ENCODE data around the gene ATP5PD.
A peak's percentile ranks its signal among the peaks of the same experiment; 100 is the strongest.

ATP5PD gene

DNA sequence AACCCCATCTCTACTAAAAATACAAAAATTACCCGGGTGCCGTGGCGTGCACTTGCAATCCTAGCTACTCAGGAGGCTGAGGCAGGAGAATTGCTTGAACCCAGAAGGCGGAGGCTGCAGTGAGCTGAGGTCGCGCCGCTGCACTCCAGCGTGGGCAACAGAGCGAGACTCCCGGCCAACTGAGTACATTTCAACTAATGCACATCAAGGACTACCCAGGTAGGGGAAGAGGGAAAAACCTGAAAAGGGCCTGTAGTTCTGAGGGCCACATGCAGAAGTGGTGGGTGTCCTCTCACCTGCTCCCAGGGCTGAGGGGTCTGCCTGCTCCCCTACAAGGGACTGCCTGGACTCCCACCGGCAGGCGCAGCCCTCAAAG lies 40.4 kb upstream of the ATP5PD start:
- Histone ChIP-seq H3K9ac (ENCODE audit: low read depth, low read length) (peak overlapping the region; percentile 90), H3K9me3 (ENCODE audit: insufficient read depth, low read depth, low read length) (no peaks in the 10 kb centered on the region), H3K4me1 (ENCODE audit: insufficient read depth, low read length) (peaks cover 23% of the 10 kb centered on the region), H3K27me3 (ENCODE audit: insufficient read depth, low read length) (no peaks in the 10 kb centered on the region), H3K4me3 (ENCODE audit: low read length) (peak overlapping the region; percentile 84), H3K36me3 (ENCODE audit: insufficient read depth, low read length) (no peaks in the 10 kb centered on the region), H3K27ac (ENCODE audit: low read depth, low read length) (peak overlapping the region; percentile 97)
- WGBS, result 53% methylated on average over 12 of the region's 12 CpGs

- Histone ChIP-seq H3K27ac (ENCODE audit: low read depth, low read length) (no peak overlapping the region), H3K4me1 (ENCODE audit: insufficient read depth, low read length) (peaks cover 22% of the 10 kb centered on the region), H3K9me3 (ENCODE audit: insufficient read depth, low read depth, low read length) (no peaks in the 10 kb centered on the region), H3K36me3 (ENCODE audit: insufficient read depth, low read length) (no peaks in the 10 kb centered on the region), H3K4me3 (ENCODE audit: low read length) (no peak overlapping the region), H3K9ac (ENCODE audit: low read depth, low read length) (no peak overlapping the region), H3K27me3 (ENCODE audit: insufficient read depth, low read length) (no peaks in the 10 kb centered on the region)
- 85% methylated on average over 15 of the region's 15 CpGs for WGBS
Observed at GRCh38 chr17:75086496-75087181, 39.9 kb upstream of the ATP5PD start.

GRCh38 chr17:75084039-75084660 lies 37.4 kb upstream of the ATP5PD start:
- no peaks in the 10 kb centered on the region for H3K36me3 ChIP-seq (ENCODE audit: insufficient read depth, low read length)
- no peak overlapping the region for H3K27ac ChIP-seq (ENCODE audit: low read depth, low read length)
- no peaks in the 10 kb centered on the region for H3K9me3 ChIP-seq (ENCODE audit: insufficient read depth, low read depth, low read length)
- H3K9ac ChIP-seq (ENCODE audit: low read depth, low read length), result no peak overlapping the region
- WGBS, result 81% methylated on average over 14 of the region's 14 CpGs
- peaks cover 12% of the 10 kb centered on the region for H3K4me1 ChIP-seq (ENCODE audit: insufficient read depth, low read length)
- H3K4me3 ChIP-seq (ENCODE audit: low read length), result no peak overlapping the region
- no peaks in the 10 kb centered on the region for H3K27me3 ChIP-seq (ENCODE audit: insufficient read depth, low read length)

- H3K9me3 ChIP-seq (ENCODE audit: insufficient read depth, low read depth, low read length), result no peaks in the 10 kb centered on the region
- H3K4me3 ChIP-seq (ENCODE audit: low read length), result no peak overlapping the region
- 56% methylated on average over 6 of the region's 6 CpGs for WGBS
- peaks cover 13% of the 10 kb centered on the region; the same call in 1 of the 2 replicates for H3K4me1 ChIP-seq (ENCODE audit: insufficient read depth, low read length)
- H3K27ac ChIP-seq (ENCODE audit: low read depth, low read length), result no peak overlapping the region
- no peak overlapping the region for H3K9ac ChIP-seq (ENCODE audit: low read depth, low read length)
- H3K36me3 ChIP-seq (ENCODE audit: insufficient read depth, low read length), result no peaks in the 10 kb centered on the region
- H3K27me3 ChIP-seq (ENCODE audit: insufficient read depth, low read length), result no peaks in the 10 kb centered on the region
Observed at GRCh38 chr17:75082683-75083082, 35.9 kb upstream of the ATP5PD start.

GRCh38 chr17:75081611-75082540 lies 35.1 kb upstream of the ATP5PD start:
- Histone ChIP-seq H3K4me3 (ENCODE audit: low read length) (no peak overlapping the region), H3K27ac (ENCODE audit: low read depth, low read length) (no peak overlapping the region), H3K4me1 (ENCODE audit: insufficient read depth, low read length) (peaks cover 13% of the 10 kb centered on the region; the same call in 1 of the 2 replicates), H3K9ac (ENCODE audit: low read depth, low read length) (no peak overlapping the region), H3K9me3 (ENCODE audit: insufficient read depth, low read depth, low read length) (no peaks in the 10 kb centered on the region), H3K36me3 (ENCODE audit: insufficient read depth, low read length) (no peaks in the 10 kb centered on the region), H3K27me3 (ENCODE audit: insufficient read depth, low read length) (no peaks in the 10 kb centered on the region)
- WGBS, result 83% methylated on average over 13 of the region's 13 CpGs

DNA sequence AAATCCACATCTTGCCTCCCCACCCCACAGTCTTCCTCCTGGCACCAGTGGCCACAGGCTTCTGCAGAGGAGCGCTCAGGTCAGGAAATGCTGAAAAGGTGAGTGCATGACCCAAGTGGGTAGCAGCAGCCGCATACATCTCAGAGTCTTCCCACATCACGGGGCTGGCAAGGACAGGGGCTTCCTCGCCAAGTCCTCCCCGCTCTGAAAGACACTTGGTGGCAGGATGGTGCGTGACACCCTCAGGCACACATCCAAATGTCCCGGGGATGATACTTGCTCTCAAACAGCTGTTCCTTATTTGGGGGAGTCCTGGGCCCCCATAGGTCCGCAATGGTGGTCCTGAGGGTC lies 32.2 kb upstream of the ATP5PD start:
- H3K36me3 ChIP-seq (ENCODE audit: insufficient read depth, low read length), result no peaks in the 10 kb centered on the region
- 84% methylated on average over 8 of the region's 8 CpGs for WGBS
- peaks cover 13% of the 10 kb centered on the region; the same call in 1 of the 2 replicates for H3K4me1 ChIP-seq (ENCODE audit: insufficient read depth, low read length)
- H3K27ac ChIP-seq (ENCODE audit: low read depth, low read length), result peak overlapping the region; percentile 31; the same call in 1 of the 2 replicates
- no peaks in the 10 kb centered on the region for H3K27me3 ChIP-seq (ENCODE audit: insufficient read depth, low read length)
- H3K9me3 ChIP-seq (ENCODE audit: insufficient read depth, low read depth, low read length), result no peaks in the 10 kb centered on the region
- H3K9ac ChIP-seq (ENCODE audit: low read depth, low read length), result peak overlapping the region; percentile 42; the same call in 1 of the 2 replicates
- no peak overlapping the region for H3K4me3 ChIP-seq (ENCODE audit: low read length)

- peak overlapping the region; percentile 42; the same call in 1 of the 2 replicates for H3K9ac ChIP-seq (ENCODE audit: low read depth, low read length)
- H3K9me3 ChIP-seq (ENCODE audit: insufficient read depth, low read depth, low read length), result no peaks in the 10 kb centered on the region
- no peaks in the 10 kb centered on the region for H3K36me3 ChIP-seq (ENCODE audit: insufficient read depth, low read length)
- H3K4me3 ChIP-seq (ENCODE audit: low read length), result no peak overlapping the region
- H3K4me1 ChIP-seq (ENCODE audit: insufficient read depth, low read length), result peaks cover 13% of the 10 kb centered on the region; the same call in 1 of the 2 replicates
- WGBS, result 65% methylated on average over 17 of the region's 17 CpGs
- H3K27ac ChIP-seq (ENCODE audit: low read depth, low read length), result peak overlapping the region; percentile 31; the same call in 1 of the 2 replicates
- no peaks in the 10 kb centered on the region for H3K27me3 ChIP-seq (ENCODE audit: insufficient read depth, low read length)
Observed at GRCh38 chr17:75078284-75079022, 31.7 kb upstream of the ATP5PD start.

GRCh38 chr17:75077496-75078283 lies 30.9 kb upstream of the ATP5PD start:
- Histone ChIP-seq H3K27me3 (ENCODE audit: insufficient read depth, low read length) (no peaks in the 10 kb centered on the region), H3K27ac (ENCODE audit: low read depth, low read length) (no peak overlapping the region)

GRCh38 chr17:75077072-75077495 lies 30.3 kb upstream of the ATP5PD start:
- Histone ChIP-seq H3K4me3 (ENCODE audit: low read length) (no peak overlapping the region), H3K36me3 (ENCODE audit: insufficient read depth, low read length) (no peaks in the 10 kb centered on the region), H3K27ac (ENCODE audit: low read depth, low read length) (no peak overlapping the region), H3K9ac (ENCODE audit: low read depth, low read length) (no peak overlapping the region), H3K4me1 (ENCODE audit: insufficient read depth, low read length) (peaks cover 10% of the 10 kb centered on the region; the same call in 1 of the 2 replicates), H3K27me3 (ENCODE audit: insufficient read depth, low read length) (no peaks in the 10 kb centered on the region), H3K9me3 (ENCODE audit: insufficient read depth, low read depth, low read length) (no peaks in the 10 kb centered on the region)
- WGBS, result 87% methylated on average over 30 of the region's 30 CpGs

More at GRCh38 chr17:75077496-75078283, 30.9 kb upstream of the ATP5PD start:
- H3K9ac ChIP-seq (ENCODE audit: low read depth, low read length), result no peak overlapping the region
- H3K36me3 ChIP-seq (ENCODE audit: insufficient read depth, low read length), result no peaks in the 10 kb centered on the region
- 92% methylated on average over 52 of the region's 53 CpGs for WGBS
- peaks cover 12% of the 10 kb centered on the region; the same call in 1 of the 2 replicates for H3K4me1 ChIP-seq (ENCODE audit: insufficient read depth, low read length)
- H3K4me3 ChIP-seq (ENCODE audit: low read length), result no peak overlapping the region
- no peaks in the 10 kb centered on the region for H3K9me3 ChIP-seq (ENCODE audit: insufficient read depth, low read depth, low read length)
